Nucleus accumbens (tissue), 56 donors: Measurements from ENCODE around the gene NR6A1.

Source experiments
- DNase-seq, 56 donors: peaks; one replicate each; lab custom pipeline; 2025; lab: John Stamatoyannopoulos, UW

NR6A1 gene

DNA sequence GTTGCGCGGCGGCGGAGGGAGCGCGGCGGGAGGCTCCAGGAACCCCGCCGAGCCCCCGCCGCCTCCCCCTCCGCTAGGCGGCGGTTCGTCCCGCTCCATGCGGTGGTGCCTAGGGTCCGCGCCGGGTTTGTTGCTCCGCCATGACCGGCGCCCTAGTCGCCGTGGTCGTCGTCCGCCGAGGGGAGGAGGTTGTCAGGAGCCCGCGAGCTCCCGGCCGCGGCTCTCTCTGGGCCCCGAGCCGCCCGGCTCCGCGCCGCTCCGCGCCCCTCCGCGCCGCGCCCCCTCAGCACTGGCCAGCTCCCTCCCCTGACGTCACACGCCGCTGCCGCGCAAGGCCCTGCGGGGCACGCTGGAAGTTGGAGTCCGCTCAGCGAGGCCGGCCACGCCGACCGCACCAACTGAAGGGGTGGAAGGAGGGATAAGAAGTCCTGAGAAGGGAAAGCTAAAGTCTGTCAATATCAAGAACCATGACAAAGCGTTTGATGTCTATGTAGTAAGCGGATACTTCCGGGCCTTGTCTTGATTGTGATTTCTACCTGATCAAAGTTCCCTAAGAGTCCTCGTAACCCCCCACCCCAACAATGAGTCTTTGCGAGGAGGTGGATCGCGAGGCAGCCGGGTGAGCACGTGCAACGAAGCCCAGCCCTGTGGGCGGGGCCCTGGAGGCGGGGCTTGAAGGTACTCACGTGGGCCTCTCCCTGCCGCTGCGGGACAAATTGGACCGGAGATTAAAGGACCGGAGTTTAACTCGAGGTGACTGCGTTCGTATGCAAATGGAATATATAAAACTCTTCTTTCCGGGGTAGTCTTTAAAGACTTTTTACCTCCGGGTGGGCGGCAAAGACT, at the start of gene NR6A1:
TSS of gene NR6A1 (minus strand) at position 291 of the 846 bp plus-strand sequence.
- DNase-seq = peak; percentile 72 to 97 (median 92)

DNA sequence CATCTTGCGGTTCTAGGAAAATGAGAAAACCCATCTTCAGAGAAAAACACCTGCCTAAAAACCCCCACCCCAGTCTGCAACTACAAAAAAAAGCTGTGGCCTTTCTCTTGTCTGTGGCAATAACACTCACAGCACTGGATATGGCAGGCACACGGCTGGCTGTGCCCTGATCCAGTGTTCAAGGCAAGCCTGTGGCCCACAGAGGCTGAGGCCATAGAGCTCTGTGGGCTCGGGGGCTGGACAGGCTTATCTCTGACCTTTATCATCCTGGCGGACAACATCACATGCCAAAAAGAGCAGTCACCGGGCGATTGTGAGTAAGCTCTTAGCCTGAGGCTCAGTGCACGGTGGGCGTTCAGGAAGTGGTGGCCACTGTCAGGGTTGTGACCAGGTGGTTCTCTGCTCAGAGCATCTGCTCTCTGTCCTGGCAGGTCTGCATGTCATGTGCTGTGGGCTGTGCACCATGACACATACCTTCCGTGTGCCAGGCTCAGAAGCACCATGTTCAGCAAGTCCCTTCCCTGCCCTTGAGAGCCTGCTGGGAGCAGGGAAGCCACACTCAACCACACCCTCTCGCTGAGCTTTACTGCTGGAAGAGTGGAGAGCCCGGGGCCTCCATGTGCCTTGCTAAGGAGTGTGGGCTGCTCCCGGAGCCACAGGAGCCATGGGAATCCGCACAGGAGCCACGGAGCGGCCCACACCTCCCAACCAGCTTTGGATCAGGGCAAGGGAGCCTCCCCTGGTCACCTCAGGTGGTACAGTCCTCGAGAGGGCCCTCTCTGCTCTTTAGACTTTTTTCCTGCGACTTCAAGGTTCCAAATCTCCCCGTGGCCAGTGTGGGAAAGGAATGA, 47.5 kb upstream of the NR6A1 start:
- no peak for DNase-seq

DNA sequence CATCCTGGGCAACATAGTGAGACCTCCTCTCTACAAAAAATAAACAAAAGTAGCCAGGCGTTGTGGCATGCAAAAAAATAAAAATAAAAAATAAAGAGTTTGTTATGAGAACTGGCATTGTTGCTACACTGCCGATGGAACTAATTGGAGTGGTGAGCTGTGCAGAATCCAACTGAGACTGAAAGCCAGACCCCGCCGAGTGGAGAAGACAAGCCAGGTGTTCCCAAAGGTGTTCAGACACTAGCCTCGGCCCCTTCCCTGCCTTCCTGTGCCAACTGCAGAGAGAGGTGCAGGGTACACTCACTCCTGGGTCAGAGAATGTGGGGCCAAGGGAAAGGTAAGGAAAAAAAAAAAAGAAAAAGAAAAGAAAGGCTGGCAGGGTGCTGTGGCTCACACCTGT, 44.5 kb upstream of the NR6A1 start:
- DNase-seq = no peak

DNA sequence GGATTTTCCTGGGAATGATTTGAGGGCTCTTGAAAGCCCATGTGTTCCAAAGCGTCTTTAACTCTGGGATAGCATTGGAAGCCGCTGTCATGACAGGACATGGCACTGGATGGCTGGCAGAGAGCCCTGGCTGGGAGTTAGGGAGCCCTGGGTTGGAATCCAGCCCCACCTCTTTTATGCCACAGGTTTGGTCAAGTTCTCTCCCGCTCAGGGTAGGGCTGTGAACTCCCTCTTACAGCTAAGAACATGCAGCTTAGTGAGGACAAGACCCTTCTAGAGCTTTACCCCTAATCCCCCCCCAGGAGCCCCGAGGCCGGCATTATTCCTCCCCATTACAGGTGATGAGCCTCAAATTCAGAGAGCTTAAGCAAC, 43.0 kb upstream of the NR6A1 start:
- no peak for DNase-seq

DNA sequence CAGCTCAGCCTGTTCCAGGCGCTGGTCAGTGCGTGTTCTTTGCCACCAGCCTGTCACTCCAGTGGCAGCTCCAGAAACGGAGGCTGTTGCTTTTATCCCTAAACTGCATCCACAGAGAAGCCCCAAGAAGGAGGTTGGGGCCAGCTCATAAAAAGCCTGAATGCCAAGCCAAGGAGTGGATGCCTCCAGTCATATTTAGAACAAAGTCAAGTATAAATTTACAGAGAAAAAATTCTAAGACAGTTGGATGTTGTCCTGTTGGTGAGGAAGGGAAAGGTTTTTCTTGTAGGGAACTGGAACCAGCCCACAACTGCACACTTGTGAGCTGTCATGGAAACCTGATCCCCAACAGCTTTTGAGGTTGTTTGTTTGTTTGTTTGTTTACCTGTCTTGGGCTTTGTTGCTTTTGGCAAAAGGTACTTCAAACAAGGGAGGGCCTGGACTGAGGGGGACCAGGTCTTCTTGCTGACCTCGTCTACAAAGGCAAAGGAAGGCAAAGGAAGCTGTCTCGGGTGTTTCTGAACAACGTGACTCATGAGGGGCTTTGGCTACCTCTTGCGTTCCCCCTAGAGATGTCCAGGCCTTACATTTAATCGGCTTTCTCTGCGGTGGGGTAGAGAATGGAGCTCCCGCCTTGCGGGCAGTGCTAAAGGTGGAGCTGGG, 42.5 kb upstream of the NR6A1 start:
- DNase-seq = no peak

DNA sequence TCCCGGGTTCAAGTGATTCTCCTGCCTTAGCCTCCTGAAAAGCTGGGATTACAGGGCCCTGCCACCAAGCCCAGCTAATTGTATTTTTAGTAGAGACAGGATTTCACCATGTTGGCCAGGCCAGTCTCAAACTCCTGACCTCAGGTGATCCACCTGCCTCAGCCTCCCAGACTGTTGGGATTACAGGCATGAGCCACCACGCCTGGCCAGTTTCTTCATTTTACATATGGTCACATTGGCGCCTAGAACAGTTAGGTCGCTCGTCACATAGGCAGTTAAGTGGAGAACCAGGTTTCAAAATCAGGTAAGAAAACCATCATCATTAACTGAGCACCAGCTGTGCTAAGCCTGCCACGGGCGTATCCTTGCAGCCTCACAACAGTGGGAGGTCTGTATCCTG, 41.9 kb upstream of the NR6A1 start:
- DNase-seq = no peak

DNA sequence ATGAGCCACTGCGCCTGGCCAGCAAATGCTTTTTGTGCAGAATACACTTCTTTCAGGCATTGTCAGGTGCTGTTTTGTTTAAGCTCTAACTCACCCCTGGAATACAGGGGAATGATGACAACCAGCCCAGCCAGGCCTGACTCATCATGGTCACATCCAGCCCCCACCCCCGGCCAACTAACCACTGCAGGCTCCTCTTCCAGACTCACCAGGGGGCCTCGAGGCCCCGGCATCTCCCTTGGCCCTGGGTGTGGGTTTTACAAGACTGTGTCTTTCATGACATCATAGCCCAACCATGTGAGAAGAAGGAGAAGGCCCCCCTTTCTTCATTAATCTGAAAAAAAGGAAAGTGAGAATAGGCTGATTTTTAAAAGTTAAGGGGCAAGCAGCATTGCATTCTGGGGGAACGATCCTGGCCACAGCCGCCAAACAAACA, 41.3 kb upstream of the NR6A1 start:
- no peak for DNase-seq

DNA sequence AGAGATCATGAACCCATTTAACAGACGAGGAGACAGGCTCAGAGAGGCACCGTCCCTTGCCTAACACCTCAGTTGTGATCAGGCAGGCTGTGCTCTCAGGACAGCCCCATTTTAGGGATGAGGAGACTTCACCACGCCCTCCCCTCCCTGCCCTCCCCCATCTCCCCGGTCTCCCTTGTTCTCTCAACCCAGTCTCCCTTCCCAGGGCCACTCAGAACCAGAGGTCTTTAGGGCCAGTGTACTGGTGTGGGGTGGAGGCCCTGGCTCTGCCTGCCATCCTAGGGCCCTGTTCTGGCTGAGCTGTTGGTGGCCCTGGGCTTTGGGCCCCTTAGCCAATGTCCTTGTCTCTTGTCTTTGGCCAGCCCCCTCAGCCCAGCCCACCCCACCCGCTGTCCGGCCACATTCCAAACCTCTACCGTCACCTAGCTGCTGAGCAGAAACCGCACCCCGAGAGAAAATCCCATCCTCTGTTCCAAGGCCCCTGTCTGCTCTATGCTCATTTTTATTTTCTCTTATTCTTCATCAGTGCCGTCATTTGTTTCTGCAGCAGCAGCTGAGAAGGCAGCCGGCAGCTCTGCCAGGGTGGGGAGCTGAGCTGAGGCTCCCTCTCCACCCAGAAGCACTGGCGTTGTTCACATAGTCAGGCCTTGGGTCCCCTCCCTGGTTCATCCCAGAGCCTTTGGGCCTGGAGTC, 39.7 kb upstream of the NR6A1 start:
- DNase-seq = no peak

DNA sequence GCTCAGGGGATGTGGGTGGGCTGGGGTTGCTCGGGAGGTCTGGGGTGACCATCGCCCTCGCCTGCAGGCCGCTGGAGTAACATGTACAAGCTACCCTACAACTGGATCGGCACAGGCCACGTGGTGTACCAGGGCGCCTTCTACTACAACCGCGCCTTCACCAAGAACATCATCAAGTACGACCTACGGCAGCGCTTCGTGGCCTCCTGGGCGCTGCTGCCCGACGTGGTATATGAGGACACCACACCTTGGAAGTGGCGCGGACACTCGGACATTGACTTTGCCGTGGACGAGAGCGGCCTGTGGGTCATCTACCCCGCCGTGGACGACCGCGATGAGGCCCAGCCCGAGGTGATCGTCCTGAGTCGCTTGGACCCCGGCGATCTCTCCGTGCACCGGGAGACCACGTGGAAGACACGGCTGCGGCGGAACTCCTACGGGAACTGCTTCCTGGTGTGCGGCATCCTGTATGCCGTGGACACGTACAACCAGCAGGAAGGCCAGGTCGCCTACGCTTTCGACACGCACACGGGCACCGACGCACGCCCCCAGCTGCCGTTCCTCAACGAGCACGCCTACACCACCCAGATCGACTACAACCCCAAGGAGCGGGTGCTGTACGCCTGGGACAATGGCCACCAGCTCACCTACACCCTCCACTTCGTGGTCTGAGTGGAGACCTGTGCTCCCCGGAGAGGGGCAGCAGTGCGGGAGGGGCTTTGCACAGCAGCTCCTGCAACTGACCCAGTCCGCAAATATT, 38.8 kb upstream of the NR6A1 start:
- no peak for DNase-seq

DNA sequence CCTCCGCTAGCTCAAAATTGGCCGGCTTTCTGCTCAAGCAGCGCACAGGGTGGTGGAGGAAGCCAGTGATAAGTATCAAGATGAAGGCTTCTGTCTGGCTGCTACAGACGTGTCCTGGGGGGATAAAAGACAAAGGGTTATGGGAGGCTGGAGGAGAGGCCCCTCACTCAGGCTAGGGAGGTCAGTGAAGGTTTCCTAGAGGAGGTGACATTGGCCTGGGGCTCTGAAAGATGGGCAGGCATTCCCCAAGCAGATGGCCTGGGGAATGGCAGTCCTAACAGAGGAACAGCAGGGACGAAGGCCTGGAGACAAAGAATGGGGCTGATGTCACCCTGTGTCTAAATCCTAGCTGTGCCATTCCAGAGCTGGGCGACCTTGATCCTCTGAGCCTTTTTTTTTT, 38.1 kb upstream of the NR6A1 start:
- no peak for DNase-seq

DNA sequence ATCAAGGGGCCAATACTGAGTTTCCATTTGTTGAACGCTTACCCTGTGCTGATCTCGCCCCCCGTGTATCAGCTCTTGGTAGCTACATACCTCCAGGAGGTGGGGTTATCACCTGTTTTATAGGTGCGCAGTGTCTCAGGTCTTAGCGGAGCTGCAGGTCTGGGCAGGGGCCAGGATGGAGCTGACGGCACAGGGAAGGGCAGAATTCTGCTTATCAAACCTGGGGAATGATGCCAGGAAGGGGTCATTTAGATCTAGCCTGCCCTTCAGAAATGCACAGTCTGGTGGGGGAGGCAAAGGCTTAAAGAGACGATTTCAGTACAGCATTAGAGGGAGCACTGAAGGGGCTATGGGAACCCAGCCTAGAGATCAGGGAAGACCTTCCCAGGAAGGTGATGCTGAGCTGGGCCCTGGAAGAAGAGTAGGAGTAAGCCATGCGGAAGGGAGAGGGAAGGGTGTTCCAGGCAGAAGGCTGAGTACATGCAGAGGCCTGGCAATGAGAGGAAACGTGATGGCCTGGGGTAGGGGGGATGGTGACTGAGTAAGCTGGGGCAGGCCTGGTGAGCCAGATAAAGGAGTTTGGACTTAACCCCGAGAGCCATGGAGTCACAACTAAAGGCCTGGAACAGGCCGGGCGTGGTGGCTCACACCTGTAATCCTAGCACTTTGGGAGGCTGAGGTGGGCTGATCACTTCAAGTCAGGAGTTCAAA, 37.3 kb upstream of the NR6A1 start:
- DNase-seq = no peak

DNA sequence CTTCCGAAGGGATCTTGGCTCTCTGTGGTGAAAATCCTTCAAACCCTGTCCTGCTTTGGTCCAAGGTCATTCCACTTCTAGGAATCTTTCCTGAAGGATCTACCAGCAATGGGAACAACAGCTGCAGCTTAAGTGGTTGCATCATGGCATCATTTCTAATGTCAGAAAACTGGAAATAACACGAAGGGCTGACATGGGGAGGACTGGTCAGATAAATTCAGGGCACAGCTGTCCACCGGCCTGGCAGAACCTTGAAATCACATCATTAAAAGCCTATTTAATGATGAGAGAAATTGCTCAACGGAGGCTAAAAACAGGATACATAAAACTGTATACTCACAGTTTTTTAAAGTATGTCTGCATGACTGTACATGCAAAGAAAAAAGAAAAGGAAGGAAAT, 34.1 kb upstream of the NR6A1 start:
- DNase-seq = no peak

DNA sequence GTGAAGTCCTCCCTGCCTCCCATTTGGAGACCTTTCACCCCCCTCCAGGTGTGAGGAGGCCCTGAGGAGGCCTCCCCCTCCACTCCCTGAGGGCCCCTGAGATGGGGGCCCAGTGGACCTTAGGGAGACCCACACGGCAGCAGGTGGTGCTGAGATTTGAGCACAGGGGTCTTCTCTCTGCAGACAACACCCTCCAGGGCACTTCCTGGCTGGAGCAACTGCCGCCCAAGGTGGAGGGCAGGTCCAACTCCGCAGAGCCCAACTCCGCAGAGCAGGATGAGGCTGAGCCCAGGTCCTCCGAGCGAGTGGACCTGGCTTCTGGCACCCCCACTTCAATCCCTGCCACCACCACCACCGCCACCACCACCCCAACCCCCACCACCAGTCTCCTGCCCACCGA, 32.8 kb upstream of the NR6A1 start:
- DNase-seq = no peak

DNA sequence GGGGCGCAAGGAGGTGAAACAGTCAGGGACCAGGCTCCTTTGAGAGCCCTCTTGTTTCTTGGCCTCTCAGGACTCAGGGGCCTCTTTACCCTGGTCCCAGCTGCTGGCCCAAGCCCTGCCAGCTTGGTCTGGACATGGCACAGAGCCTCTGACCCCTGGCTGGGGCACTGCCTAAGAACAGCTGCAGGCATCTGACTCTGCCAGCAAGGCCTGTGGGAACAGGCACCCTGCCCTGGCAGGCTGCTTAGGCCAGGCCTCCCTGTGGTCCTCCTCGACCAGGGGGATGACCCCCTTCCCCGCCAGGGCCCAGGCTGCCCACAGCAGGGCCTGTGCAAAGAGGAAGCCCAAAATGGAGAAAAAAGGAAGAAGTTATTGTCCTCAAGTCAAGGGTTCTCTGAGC, 31.3 kb upstream of the NR6A1 start:
- peak in 7 of 56 donors; percentile 2 to 21 (median 5) for DNase-seq

DNA sequence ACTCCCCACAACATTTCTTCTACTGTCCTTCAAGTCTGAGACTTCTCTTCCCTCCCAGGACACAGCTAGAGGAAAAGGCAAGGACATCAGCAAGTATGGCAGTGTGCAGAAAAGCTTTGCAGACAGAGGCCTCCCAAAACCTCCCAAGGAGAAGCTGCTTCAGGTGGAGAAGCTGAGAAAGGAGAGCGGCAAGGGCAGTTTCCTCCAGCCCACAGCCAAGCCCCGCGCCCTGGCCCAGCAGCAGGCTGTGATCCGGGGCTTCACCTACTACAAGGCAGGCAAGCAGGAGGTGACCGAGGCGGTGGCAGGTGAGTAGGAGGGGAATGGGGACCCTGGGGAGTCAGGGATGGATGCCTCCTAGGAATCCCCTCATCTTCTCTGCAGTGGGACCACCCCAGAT, 30.2 kb upstream of the NR6A1 start:
- DNase-seq = no peak

DNA sequence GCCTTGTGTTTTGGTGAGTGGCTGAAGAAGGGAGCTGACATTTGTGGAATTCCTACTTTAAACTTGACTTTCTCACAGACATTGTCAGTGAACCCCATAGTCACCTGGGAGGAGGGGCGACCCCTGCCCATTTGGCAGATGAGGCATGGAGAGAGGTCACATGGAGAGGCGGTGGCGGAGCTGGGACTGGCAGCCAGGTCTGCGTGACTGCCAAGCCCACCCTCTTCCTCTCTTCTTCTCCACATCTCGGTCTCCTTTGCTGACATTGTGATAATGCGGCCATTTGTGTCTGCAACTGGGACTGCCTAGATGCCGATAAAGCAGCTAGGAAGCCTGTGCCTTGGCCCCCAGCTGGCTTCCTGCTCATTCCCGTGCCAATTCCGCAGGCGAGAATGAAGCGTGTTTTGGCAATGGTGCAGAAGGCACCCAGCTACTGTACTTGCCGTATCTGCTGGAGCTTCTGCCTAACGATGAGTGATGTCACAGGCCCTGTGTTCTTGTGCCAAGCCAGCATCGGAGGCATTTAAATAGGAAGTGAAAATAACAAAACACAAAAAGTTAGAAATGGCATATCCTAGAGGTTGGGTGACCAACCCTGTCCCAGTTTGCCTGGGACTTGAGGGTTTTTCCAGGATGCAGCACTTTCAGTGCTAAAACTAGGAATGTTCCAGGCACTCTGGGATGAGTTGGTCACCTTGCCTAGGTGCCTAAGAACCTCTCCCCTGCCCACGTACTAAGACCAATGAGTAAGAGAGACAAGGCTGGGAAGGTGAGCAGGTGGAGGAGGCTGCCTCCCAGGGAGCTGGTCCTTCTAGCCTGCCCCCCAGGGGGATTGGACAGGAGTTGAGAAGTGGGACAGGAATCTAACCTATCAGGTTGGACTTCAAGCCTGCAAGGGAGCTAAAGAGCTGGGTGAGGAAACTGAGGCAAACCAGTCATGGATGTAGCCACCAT, 29.5 kb upstream of the NR6A1 start:
- DNase-seq = peak in 17 of 56 donors; percentile 5 to 47 (median 21)

DNA sequence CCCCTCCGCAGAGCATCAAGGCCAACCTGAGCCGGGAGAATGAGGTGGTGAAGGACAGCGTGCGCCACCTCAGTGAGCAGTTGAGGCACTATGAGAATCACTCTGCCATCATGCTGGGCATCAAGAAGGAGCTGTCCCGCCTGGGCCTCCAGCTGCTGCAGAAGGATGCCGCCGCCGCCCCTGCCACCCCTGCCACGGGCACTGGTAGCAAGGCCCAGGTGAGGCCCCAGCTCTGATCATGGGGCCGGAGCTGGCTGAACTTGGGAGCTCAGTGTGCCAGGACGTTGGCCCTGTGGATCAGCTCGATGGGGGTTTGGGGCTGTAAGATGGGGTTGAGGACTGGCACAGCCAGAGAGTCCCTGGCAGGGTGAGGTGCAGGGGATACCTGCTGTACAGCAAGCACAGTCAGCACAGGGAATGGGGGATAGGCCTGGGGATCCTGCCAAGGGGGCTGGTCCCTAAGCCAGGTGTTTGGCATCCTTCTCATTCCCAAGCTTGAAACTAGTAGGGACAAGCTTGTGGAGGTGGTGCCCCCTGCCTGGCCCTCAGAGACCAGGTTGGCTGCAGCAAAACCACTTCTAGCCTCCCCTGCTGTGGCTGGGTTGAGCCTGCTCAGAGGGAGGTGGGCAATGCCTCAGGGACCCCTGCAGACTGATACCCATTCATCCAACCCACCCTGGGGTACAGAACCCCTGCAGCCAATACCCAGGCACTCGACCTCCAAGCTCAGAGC, 28.3 kb upstream of the NR6A1 start:
- no peak for DNase-seq
